Vagina (tissue), 2 donors: ENCODE data around the gene LRRC74A. TPM values are rescaled to one million over a fixed set of nuclear protein-coding genes. Genes with fewer than 3 reads are reported as not detected.

ENCODE experiments used
- DNase-seq, 2 donors: peaks; one replicate each; pipeline ENCODE4 v3.0.0-alpha.2; 2017; ENCODE audit errors: extremely low spot score in 2 of 2
- H3K27ac ChIP-seq: fragments of 200-600 bp; sonication (generic); one replicate; pipeline ENCODE4 v1.5.1; 2019
- H3K27me3 ChIP-seq: fragments of 200-600 bp; sonication (generic); one replicate; pipeline ENCODE4 v1.5.1; 2019
- H3K36me3 ChIP-seq, 2 donors: fragments of 200-600 bp; sonication (generic); one replicate each; pipeline ENCODE4 v1.5.1; 2017 to 2019
- H3K4me1 ChIP-seq: fragments of 200-600 bp; sonication (generic); one replicate; pipeline ENCODE4 v1.5.1; 2019
- H3K4me3 ChIP-seq, 2 donors: fragments of 200-600 bp; sonication (generic); 1 replicate in 1 of 2; 2 replicates in 1 of 2; pipeline ENCODE4 v1.5.1; 2016 to 2019
- H3K9me3 ChIP-seq: fragments of 200-600 bp; sonication (generic); one replicate; pipeline ENCODE4 v1.5.1; 2019
- POLR2A ChIP-seq, 2 donors: fragments of 450-650 bp; IDR thresholded peaks; one replicate each; pipeline ENCODE4 v1.6.1; 2017; ENCODE audit warnings: antibody characterized with exemption in 2 of 2, mild to moderate bottlenecking in 2 of 2, moderate library complexity in 2 of 2
- POLR2AphosphoS5 ChIP-seq, 2 donors: sonication (generic); formaldehyde crosslinking; IDR thresholded peaks; one replicate each; pipeline ENCODE4 v1.9.0; 2017; ENCODE audit warnings: antibody characterized with exemption in 2 of 2, mild to moderate bottlenecking in 2 of 2, low read depth in 1 of 2; ENCODE audit not compliant: insufficient read depth in 1 of 2
- intact Hi-C: fragments of 100-400 bp; cut with DNase I; formaldehyde crosslinking; loops from one replicate; pipeline ENCODE4 v1.15.1; 2023
- total RNA-seq: library from RNA; depleted of rRNA; stranded (reverse); fragments of >200 nt; gene quantifications from one replicate; pipeline ENCODE4 v1.2.3, GENCODE V29; 2016
- TF ChIP-seq, protein P1 (sequence below), 3 experiments: fragments of 450-650 bp in 2 of 3; fragments of 200-600 bp in 1 of 3; sonication (generic) in 1 of 3; IDR thresholded peaks; one replicate each; pipeline ENCODE4 v1.5.1; 2017 to 2019; ENCODE audit warnings: antibody characterized with exemption in 3 of 3, mild to moderate bottlenecking in 2 of 3, moderate library complexity in 2 of 3

The LRRC74A gene
- total RNA-seq, 1 donor from 2014 or later, result not detected

DNA sequence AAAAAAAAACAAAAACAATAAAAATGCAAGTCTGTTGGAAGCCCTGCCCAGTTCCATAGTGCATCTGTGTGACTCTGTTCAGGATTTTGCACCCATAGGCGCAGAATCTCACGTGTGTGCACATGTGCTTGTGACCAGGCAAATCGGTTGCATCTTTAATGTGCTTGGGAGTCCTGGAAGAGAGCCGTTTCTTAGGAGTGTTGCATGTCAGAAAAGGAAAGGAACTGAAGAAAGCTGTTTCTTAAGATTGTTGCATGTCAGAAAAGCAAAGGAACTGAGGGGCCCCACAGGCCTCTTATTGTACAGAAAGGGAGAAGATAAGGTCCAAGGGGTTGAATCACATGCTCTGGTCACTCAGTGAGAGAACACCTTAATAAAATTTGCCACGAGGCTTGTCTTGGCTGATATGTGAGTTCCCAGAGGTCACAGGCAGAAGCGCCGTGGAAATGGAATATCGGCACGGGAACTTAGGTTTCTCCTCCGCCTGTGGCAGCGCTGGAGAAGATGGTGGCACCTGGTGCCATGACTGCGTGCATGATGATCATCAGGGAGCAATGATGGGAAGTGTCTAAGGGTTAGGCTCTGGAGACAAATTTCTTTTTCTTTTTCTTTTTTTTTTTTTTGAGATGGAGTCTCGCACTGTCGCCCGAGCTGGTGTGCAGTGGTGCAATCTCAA, 90.0 kb downstream of the LRRC74A start:
- Histone ChIP-seq H3K4me1 (peaks cover 80% of the 10 kb centered on the region), H3K4me3 (no peak overlapping the region), H3K27ac (peak overlapping the region; percentile 83), H3K9me3 (no peaks in the 10 kb centered on the region), H3K36me3 (no peaks in the 10 kb centered on the region), H3K27me3 (no peaks in the 10 kb centered on the region)
- intact Hi-C loops, result loop anchor here (5.0 kb wide), 2 partner anchors 111 to 126 kb away; partner anchors contain the start of gene IRF2BPL
- TF ChIP-seq POLR2A (IDR thresholded peaks at IDR 0.05) (no peak), POLR2AphosphoS5 (IDR thresholded peaks at IDR 0.05; ENCODE audit: insufficient read depth in 1 of 2, low read depth in 1 of 2) (no peak)
- TF ChIP-seq, protein P1, sequence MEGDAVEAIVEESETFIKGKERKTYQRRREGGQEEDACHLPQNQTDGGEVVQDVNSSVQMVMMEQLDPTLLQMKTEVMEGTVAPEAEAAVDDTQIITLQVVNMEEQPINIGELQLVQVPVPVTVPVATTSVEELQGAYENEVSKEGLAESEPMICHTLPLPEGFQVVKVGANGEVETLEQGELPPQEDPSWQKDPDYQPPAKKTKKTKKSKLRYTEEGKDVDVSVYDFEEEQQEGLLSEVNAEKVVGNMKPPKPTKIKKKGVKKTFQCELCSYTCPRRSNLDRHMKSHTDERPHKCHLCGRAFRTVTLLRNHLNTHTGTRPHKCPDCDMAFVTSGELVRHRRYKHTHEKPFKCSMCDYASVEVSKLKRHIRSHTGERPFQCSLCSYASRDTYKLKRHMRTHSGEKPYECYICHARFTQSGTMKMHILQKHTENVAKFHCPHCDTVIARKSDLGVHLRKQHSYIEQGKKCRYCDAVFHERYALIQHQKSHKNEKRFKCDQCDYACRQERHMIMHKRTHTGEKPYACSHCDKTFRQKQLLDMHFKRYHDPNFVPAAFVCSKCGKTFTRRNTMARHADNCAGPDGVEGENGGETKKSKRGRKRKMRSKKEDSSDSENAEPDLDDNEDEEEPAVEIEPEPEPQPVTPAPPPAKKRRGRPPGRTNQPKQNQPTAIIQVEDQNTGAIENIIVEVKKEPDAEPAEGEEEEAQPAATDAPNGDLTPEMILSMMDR (IDR thresholded peaks at IDR 0.05), result no peak
- DNase-seq, result no peak

DNA sequence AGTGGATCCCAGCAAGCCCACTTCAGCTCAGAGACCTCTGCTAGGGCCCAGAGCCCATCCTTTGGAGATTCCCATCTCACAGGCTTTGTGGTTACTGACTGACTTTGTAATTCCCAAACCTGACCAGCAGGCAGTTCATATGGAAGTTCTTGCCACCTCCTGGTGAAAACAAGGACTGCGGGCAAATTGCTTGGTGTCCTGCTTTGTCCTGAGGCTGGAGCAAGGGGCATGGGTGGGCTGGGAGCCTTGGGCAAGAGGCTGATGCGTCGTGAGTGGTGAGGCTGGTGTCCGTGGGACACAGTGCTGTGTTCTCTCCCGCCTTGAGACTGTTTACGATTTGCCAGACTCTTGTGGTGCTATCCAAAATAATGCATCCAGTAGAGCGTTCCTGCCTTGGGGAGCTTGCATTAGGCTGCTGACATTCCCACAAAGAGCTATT, 91.0 kb downstream of the LRRC74A start:
- Histone ChIP-seq H3K4me3 (no peak overlapping the region), H3K27me3 (no peaks in the 10 kb centered on the region), H3K4me1 (peaks cover 80% of the 10 kb centered on the region), H3K36me3 (no peaks in the 10 kb centered on the region), H3K27ac (peak overlapping the region; percentile 83), H3K9me3 (no peaks in the 10 kb centered on the region)
- intact Hi-C loops, result loop anchor here (5.0 kb wide), 2 partner anchors 110 to 125 kb away; partner anchors contain the start of gene IRF2BPL
- no peak for TF ChIP-seq POLR2A (IDR thresholded peaks at IDR 0.05)
- TF ChIP-seq, protein P1 (IDR thresholded peaks at IDR 0.05), result peak in 1 of 3 experiments; percentile 58
- no peak for TF ChIP-seq POLR2AphosphoS5 (IDR thresholded peaks at IDR 0.05; ENCODE audit: insufficient read depth in 1 of 2, low read depth in 1 of 2)
- DNase-seq, result no peak

DNA sequence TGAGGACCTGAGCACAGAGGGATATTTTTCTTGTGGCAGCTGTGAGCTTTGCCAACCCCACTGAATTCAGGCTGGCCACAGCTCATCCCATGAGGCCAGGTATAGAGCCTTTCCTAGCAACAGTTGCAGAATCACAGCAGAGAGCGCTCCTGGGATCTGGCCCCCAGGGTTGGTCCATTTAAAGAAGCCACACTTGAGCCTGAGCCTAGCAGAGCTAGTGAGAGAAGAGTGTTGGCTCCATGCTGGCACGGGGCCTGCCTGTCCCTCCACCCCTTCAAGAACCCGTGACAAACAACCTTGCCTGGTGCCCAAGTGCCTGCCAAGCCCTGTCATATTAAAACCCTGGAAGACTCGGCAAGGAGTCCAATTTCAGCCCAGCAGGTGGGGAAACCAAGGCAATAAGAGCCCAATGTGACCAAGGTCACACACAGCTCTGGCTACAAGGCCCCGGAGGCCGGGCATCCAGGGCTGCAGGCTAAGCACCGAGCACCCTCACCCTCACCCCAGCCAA, 91.6 kb downstream of the LRRC74A start:
- H3K27ac ChIP-seq, result peak overlapping the region; percentile 83
- no peaks in the 10 kb centered on the region for H3K9me3 ChIP-seq
- no peaks in the 10 kb centered on the region for H3K36me3 ChIP-seq
- intact Hi-C loops, result loop anchor here (5.0 kb wide), 2 partner anchors 110 to 125 kb away; partner anchors contain the start of gene IRF2BPL
- peaks cover 81% of the 10 kb centered on the region for H3K4me1 ChIP-seq
- TF ChIP-seq, protein P1 (IDR thresholded peaks at IDR 0.05), result no peak
- TF ChIP-seq POLR2AphosphoS5 (IDR thresholded peaks at IDR 0.05; ENCODE audit: insufficient read depth in 1 of 2, low read depth in 1 of 2), result no peak
- TF ChIP-seq POLR2A (IDR thresholded peaks at IDR 0.05), result no peak
- DNase-seq, result no peak
- H3K4me3 ChIP-seq, result peak overlapping the region in 1 of 2 donors; percentile 12
- H3K27me3 ChIP-seq, result no peaks in the 10 kb centered on the region

DNA sequence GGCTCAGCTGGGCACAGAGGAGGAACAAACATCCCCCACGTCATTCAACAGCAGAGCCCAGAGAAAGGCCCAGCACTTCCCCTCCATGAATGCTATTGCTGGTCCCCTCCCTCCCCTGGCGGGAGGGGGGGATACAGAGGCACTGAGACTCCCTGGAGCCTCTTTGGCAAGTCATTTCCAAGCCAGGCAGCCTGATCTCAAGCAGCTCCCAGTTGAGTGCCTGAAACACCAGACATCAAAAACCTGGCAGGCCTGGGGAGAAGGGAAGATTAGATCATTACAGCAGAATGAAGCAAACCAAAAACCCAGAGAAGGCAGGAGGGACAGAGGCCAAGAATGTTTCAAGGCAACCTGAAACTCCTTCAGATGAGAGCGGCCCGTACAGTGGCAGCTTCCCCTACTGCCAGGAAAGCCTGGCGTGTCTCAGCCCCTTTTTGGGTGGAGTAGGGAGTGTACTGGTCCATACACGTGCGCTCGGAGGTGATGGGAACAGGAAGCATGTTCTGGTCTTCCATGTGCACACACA, 92.1 kb downstream of the LRRC74A start:
- intact Hi-C loops, result loop anchor here (5.0 kb wide), 2 partner anchors 109 to 124 kb away; partner anchors contain the start of gene IRF2BPL
- TF ChIP-seq, protein P1 (IDR thresholded peaks at IDR 0.05), result no peak
- TF ChIP-seq POLR2AphosphoS5 (IDR thresholded peaks at IDR 0.05; ENCODE audit: insufficient read depth in 1 of 2, low read depth in 1 of 2) (no peak), POLR2A (IDR thresholded peaks at IDR 0.05) (no peak)

More for the DNA sequence above, 92.1 kb downstream of the LRRC74A start:
- DNase-seq, result peak in 1 of 2 donors; percentile 96
- H3K9me3 ChIP-seq, result no peaks in the 10 kb centered on the region
- H3K4me3 ChIP-seq, result peak overlapping the region in 1 of 2 donors; percentile 12
- peaks cover 82% of the 10 kb centered on the region for H3K4me1 ChIP-seq
- H3K36me3 ChIP-seq, result no peaks in the 10 kb centered on the region
- peak overlapping the region; percentile 83 for H3K27ac ChIP-seq
- H3K27me3 ChIP-seq, result no peaks in the 10 kb centered on the region
